ENCODE measurements around the gene SVEP1.

Gene SVEP1

GRCh38 chr9:110590816-110591215, 11.3 kb upstream of the SVEP1 start:
- no peaks in the 10 kb centered on the region for H3K9me3 ChIP-seq (ENCODE audit: control insufficient read depth, insufficient read depth, low read length)
- no peaks in the 10 kb centered on the region for H3F3A ChIP-seq (ENCODE audit: control insufficient read depth, insufficient read depth)
- no peak overlapping the region for H3K4me3 ChIP-seq (ENCODE audit: low read length)
- H3K4me2 ChIP-seq (ENCODE audit: low read length) = no peak overlapping the region
- H3K27me3 ChIP-seq (ENCODE audit: control insufficient read depth, low read length) = no peaks in the 10 kb centered on the region
- H4K20me1 ChIP-seq (ENCODE audit: control insufficient read depth, insufficient read depth, low read depth, low read length) = no peaks in the 10 kb centered on the region
- no peaks in the 10 kb centered on the region for H3K4me1 ChIP-seq (ENCODE audit: control insufficient read depth, low read length)
- H3K36me3 ChIP-seq (ENCODE audit: control insufficient read depth, low read length) = no peaks in the 10 kb centered on the region
- TF ChIP-seq CTCF (IDR thresholded peaks at IDR 0.05; ENCODE audit: low read depth, low read length, poor library complexity, severe bottlenecking) (no peak), EZH2phosphoT487 (IDR thresholded peaks at IDR 0.05; ENCODE audit: borderline replicate concordance, low read length) (no peak)
- no peaks in the 10 kb centered on the region for H3K9me2 ChIP-seq (replicated peaks; ENCODE audit: control insufficient read depth, low read length)
- no peaks in the 10 kb centered on the region for H3K79me2 ChIP-seq (ENCODE audit: control insufficient read depth, low read length)
- H3K27ac ChIP-seq (ENCODE audit: low read depth, low read length) = no peak overlapping the region

DNA sequence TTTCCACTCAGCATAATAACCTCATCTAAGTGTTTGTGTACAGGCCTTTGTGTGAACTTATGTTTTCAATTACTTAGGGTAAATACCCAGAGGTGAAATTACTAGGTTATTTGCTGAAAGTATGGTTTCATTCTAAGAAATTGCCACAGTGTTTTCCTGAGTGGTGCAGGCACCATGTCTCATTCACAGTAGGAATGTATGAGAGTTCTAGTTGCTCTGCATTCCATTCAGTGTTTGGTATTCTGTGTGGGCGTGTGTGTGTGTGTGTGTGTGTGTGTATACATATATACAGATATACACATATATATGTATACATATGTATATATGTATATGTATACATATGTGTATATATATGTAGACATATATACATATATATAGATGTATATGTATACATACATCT, 8.8 kb upstream of the SVEP1 start:
- Histone ChIP-seq H4K20me1 (ENCODE audit: control insufficient read depth, insufficient read depth, low read depth, low read length) (no peaks in the 10 kb centered on the region), H3K9me2 (replicated peaks; ENCODE audit: control insufficient read depth, low read length) (no peaks in the 10 kb centered on the region), H3K4me3 (ENCODE audit: low read length) (no peak overlapping the region), H3K36me3 (ENCODE audit: control insufficient read depth, low read length) (no peaks in the 10 kb centered on the region), H3K4me1 (ENCODE audit: control insufficient read depth, low read length) (no peaks in the 10 kb centered on the region), H3K4me2 (ENCODE audit: low read length) (no peak overlapping the region), H3K9me3 (ENCODE audit: control insufficient read depth, insufficient read depth, low read length) (no peaks in the 10 kb centered on the region), H3K79me2 (ENCODE audit: control insufficient read depth, low read length) (no peaks in the 10 kb centered on the region), H3K27me3 (ENCODE audit: control insufficient read depth, low read length) (no peaks in the 10 kb centered on the region), H3K27ac (ENCODE audit: low read depth, low read length) (no peak overlapping the region), H3F3A (ENCODE audit: control insufficient read depth, insufficient read depth) (no peaks in the 10 kb centered on the region)
- no peak for TF ChIP-seq EZH2phosphoT487 (IDR thresholded peaks at IDR 0.05; ENCODE audit: borderline replicate concordance, low read length)
- no peak for TF ChIP-seq CTCF (IDR thresholded peaks at IDR 0.05; ENCODE audit: low read depth, low read length, poor library complexity, severe bottlenecking)

DNA sequence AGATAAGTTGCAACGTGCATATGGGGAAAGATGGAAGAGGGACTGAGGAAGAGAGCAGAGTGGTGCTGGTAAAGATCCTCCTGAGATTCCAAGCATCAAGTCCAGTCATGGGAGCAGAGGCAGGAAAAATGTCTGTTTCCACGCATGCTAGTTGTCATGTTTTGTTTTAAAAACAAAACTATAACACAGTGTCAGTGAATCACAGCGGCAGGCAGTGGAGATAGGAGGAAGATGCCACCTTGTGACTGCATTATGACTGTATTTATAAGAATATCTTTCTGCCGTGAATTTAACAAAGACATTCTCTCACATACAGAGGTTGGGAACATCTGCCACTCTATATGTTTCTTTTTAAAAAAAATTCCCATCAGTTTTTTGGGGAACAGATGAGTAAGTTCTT, 3.7 kb upstream of the SVEP1 start:
- H3K27ac ChIP-seq (ENCODE audit: low read depth, low read length) = no peak overlapping the region
- H3K4me2 ChIP-seq (ENCODE audit: low read length) = no peak overlapping the region
- H3K9me2 ChIP-seq (replicated peaks; ENCODE audit: control insufficient read depth, low read length) = no peaks in the 10 kb centered on the region

More for the DNA sequence above, 3.7 kb upstream of the SVEP1 start:
- Histone ChIP-seq H3K79me2 (ENCODE audit: control insufficient read depth, low read length) (no peaks in the 10 kb centered on the region), H3K4me3 (ENCODE audit: low read length) (no peak overlapping the region), H3K27me3 (ENCODE audit: control insufficient read depth, low read length) (0 out of 2 replicates have a peak, but pooled peaks cover 4% of the 10 kb centered on the region), H4K20me1 (ENCODE audit: control insufficient read depth, insufficient read depth, low read depth, low read length) (no peaks in the 10 kb centered on the region), H3K36me3 (ENCODE audit: control insufficient read depth, low read length) (no peaks in the 10 kb centered on the region), H3K4me1 (ENCODE audit: control insufficient read depth, low read length) (no peaks in the 10 kb centered on the region), H3K9me3 (ENCODE audit: control insufficient read depth, insufficient read depth, low read length) (no peaks in the 10 kb centered on the region), H3F3A (ENCODE audit: control insufficient read depth, insufficient read depth) (no peaks in the 10 kb centered on the region)
- no peak for TF ChIP-seq CTCF (IDR thresholded peaks at IDR 0.05; ENCODE audit: low read depth, low read length, poor library complexity, severe bottlenecking)

All from DOHH2 (cell line).